ENCODE measurements around the gene PTK6. TPM values are rescaled to one million over a fixed set of nuclear protein-coding genes. Genes with fewer than 3 reads are reported as not detected.
A peak's percentile ranks its signal among the peaks of the same experiment; 100 is the strongest.

Gene PTK6
- total RNA-seq, 3 donors from 2014 or later: 0.16 to 2.3 (median 0.88) TPM

GRCh38 chr20:63496596-63497120, 40.5 kb downstream of the PTK6 start:
- intact Hi-C loops (cut with DNase I; ENCODE audit: low total_unique reads): no loop called here
- H3K9me3 ChIP-seq: no peaks in the 10 kb centered on the region
- H3K36me3 ChIP-seq: no peaks in the 10 kb centered on the region
- H3K27ac ChIP-seq: no peak overlapping the region
- H3K4me1 ChIP-seq: peaks cover 0 to 10% of the 10 kb centered on the region in 2 donors
- no peak for DNase-seq (ENCODE audit: low spot score in 2 of 2)
- peak overlapping the region; percentile 16 to 60 (median 39) for H3K4me3 ChIP-seq
- H3K27me3 ChIP-seq: peaks cover 7 to 58% of the 10 kb centered on the region in 2 donors
- no peak for TF ChIP-seq POLR2AphosphoS5 (IDR thresholded peaks at IDR 0.05)
- TF ChIP-seq POLR2A (IDR thresholded peaks at IDR 0.05): no peak

GRCh38 chr20:63495741-63496595, 41.2 kb downstream of the PTK6 start:
- TF ChIP-seq CTCF (IDR thresholded peaks at IDR 0.05): peak; percentile 80 to 91 (median 83)
- TF ChIP-seq POLR2AphosphoS5 (IDR thresholded peaks at IDR 0.05): no peak
- no peak for TF ChIP-seq POLR2A (IDR thresholded peaks at IDR 0.05)
- DNase-seq (ENCODE audit: low spot score in 2 of 2): no peak
- peaks cover 7 to 58% of the 10 kb centered on the region in 2 donors for H3K27me3 ChIP-seq
- H3K4me1 ChIP-seq: peaks cover 0 to 10% of the 10 kb centered on the region in 2 donors
- intact Hi-C loops (cut with DNase I; ENCODE audit: low total_unique reads): no loop called here
- no peaks in the 10 kb centered on the region for H3K9me3 ChIP-seq
- H3K4me3 ChIP-seq: peak overlapping the region; percentile 16 to 60 (median 39)
- H3K36me3 ChIP-seq: no peaks in the 10 kb centered on the region
- no peak overlapping the region for H3K27ac ChIP-seq

- Histone ChIP-seq H3K27ac (no peak overlapping the region), H3K4me1 (peaks cover 0 to 10% of the 10 kb centered on the region in 2 donors), H3K9me3 (no peaks in the 10 kb centered on the region), H3K36me3 (no peaks in the 10 kb centered on the region), H3K4me3 (no peak overlapping the region), H3K27me3 (peaks cover 7 to 58% of the 10 kb centered on the region in 2 donors)
- DNase-seq (ENCODE audit: low spot score in 2 of 2): no peak
- no peak for TF ChIP-seq POLR2A (IDR thresholded peaks at IDR 0.05)
- no peak for TF ChIP-seq POLR2AphosphoS5 (IDR thresholded peaks at IDR 0.05)
- TF ChIP-seq CTCF (IDR thresholded peaks at IDR 0.05): no peak
- intact Hi-C loops (cut with DNase I; ENCODE audit: low total_unique reads): no loop called here
Measured at GRCh38 chr20:63495167-63495720, 41.9 kb downstream of the PTK6 start.

- H3K4me1 ChIP-seq: peaks cover 0 to 9% of the 10 kb centered on the region in 2 donors
- H3K36me3 ChIP-seq: no peaks in the 10 kb centered on the region
- no peak overlapping the region for H3K27ac ChIP-seq
- H3K27me3 ChIP-seq: peaks cover 4 to 60% of the 10 kb centered on the region in 2 donors
- no peak for DNase-seq (ENCODE audit: low spot score in 2 of 2)
- TF ChIP-seq POLR2A (IDR thresholded peaks at IDR 0.05) (no peak), CTCF (IDR thresholded peaks at IDR 0.05) (no peak), POLR2AphosphoS5 (IDR thresholded peaks at IDR 0.05) (no peak)
- intact Hi-C loops (cut with DNase I; ENCODE audit: low total_unique reads): no loop called here
- H3K9me3 ChIP-seq: no peaks in the 10 kb centered on the region
- H3K4me3 ChIP-seq: no peak overlapping the region
Measured at GRCh38 chr20:63494420-63495166, 42.6 kb downstream of the PTK6 start.

- Histone ChIP-seq H3K4me3 (no peak overlapping the region), H3K9me3 (no peaks in the 10 kb centered on the region), H3K4me1 (peaks cover 0 to 5% of the 10 kb centered on the region in 2 donors), H3K36me3 (no peaks in the 10 kb centered on the region), H3K27ac (no peak overlapping the region), H3K27me3 (peaks cover 4 to 60% of the 10 kb centered on the region in 2 donors)
- no peak for TF ChIP-seq CTCF (IDR thresholded peaks at IDR 0.05)
- TF ChIP-seq POLR2A (IDR thresholded peaks at IDR 0.05): no peak
- TF ChIP-seq POLR2AphosphoS5 (IDR thresholded peaks at IDR 0.05): no peak
- no peak for DNase-seq (ENCODE audit: low spot score in 2 of 2)
- intact Hi-C loops (cut with DNase I; ENCODE audit: low total_unique reads): no loop called here
Measured at GRCh38 chr20:63494084-63494419, 43.1 kb downstream of the PTK6 start.

Data from breast epithelium (tissue), 4 donors.